EH (cell line): Measurements from ENCODE around the gene KRTAP4-9.
"Not testable (repeated sequence)": the region's sequence is repeated elsewhere in the genome, so short reads cannot be mapped to it uniquely, and the experiment has no call there.

ENCODE experiments used
- DNase-seq: peaks from one replicate; pipeline ENCODE4 v3.0.0-alpha.2; 2015; ENCODE audit warnings: low read depth

The KRTAP4-9 gene

DNA sequence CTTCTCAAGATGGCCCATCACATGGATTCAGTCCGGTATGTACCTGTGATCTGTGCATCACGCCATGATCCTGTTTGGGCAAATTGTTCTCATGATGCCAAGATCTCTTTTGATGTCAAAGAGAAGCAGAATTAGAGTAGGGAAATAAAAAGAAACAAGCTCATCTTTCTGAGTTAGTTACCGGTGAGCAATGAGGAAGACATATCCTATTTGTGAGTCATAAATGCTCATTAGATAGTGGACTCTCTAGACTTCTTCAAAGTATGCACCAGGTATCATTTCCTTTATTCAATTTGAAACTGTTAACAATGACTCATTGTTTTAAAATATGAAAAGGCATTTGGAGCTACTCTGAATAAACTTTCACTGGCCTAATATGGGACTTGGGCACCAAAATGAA is 26.8 kb downstream of the KRTAP4-9 start:
- peak; percentile 60 for DNase-seq

GRCh38 chr17:41133880-41134735 is 28.9 kb downstream of the KRTAP4-9 start:
- peak; percentile 47 for DNase-seq

GRCh38 chr17:41139865-41140264 is 34.7 kb downstream of the KRTAP4-9 start:
- not testable (repeated sequence) for DNase-seq

GRCh38 chr17:41140360-41141131 is 35.4 kb downstream of the KRTAP4-9 start, which contains the start of gene KRTAP4-6:
Gene KRTAP4-6, minus strand, starts transcription at chr17:41140544. Its CDS starts 57 bp downstream, at chr17:41140487.
- DNase-seq: peak; percentile 93

GRCh38 chr17:41141361-41141760 is 36.2 kb downstream of the KRTAP4-9 start:
- no peak for DNase-seq

- DNase-seq: no peak
Measured at GRCh38 chr17:41144846-41145245, 39.7 kb downstream of the KRTAP4-9 start.

DNA sequence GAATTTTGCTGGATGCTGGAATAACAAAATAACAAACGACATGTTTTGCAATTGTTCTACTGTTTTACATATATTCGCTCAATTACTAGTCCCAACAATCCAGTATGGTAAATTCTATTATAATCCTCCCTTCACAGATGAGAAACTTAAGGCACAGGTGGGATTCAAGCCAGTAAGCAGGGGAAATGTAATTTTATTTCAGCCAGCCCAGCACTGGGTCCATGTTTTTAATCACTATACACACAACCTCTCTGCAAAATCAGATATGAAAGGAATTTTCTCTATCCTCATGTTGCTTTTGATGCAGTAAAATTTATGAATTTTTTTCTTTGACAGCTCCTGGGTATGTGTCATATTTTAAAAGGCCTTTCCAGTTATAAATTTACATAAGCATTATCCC is 40.1 kb downstream of the KRTAP4-9 start:
- DNase-seq: no peak

- DNase-seq: no peak
Measured at GRCh38 chr17:41147531-41148204, 42.5 kb downstream of the KRTAP4-9 start.

DNA sequence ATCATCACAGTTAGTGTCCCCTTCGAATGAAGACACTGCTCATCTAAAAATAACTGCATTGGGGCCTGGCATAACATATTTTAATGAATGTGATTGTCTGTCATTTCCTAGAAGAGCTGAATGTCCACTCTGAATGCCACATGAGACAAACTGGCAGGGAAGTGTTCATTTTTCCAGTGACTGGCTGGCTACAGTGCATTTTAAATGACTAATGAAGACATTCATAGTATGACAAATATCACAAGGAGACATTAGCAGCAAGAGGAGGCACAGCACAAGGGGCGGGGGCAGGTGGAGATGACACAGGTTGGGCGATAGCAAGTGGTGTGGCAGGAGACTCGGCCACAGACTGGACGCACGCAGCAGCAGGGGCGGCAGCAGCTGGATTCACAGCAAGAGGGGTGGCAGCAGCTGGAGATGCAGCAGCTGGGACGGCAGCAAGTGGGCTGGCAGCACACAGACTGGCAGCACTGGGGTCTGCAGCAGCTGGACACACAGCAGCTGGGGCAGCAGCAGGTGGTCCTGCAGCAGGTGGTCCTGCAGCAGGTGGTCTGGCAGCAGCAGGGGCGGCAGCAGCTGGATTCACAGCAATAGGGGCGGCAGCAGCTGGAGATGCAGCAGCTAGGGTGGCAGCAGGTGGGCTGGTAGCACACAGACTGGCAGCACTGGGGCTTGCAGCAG is 43.9 kb downstream of the KRTAP4-9 start:
- not testable (repeated sequence) for DNase-seq

- no peak for DNase-seq
Measured at GRCh38 chr17:41149652-41149985, 44.4 kb downstream of the KRTAP4-9 start, which contains the start of gene KRTAP4-5. Gene KRTAP4-5, minus strand, starts transcription at chr17:41149825. Its CDS starts 58 bp downstream, at chr17:41149767.

DNA sequence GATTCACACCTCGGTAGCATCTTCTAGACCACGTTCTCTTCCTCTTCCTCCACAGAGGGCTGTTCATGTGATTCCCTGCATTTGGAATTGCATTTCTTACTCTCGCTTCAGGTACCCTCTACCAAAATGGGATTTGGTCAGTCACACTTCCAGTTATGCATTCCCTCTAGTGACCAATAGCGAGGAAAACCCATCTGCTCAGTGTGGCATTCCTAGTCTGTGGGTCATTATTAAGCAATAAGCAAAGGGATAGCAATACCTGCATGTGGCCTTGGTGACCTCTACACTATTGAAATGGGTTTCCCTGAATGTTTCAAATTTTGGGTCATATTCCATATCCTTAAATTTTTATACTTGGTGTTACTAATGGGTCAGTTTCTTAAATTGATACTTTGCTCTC is 44.8 kb downstream of the KRTAP4-9 start:
- DNase-seq: no peak

DNA sequence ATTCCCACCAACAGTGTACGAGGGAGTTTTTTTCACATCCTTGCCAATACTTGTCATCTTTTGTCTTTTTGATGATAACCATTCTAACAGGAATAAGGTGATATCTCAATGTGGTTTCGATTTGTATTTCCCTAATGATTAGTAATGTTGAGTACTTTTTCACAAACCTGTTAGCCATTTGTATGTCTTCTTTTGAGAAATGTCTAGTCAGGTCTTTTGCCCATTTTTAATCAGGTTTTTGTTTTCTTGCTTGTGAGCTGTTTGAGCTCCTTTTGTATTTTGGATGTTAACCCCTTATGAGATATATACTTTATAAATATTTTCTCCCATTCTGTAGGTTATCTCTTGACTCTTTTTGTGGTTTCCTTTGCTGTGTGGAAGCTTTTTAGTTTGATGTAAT is 46.3 kb downstream of the KRTAP4-9 start:
- no peak for DNase-seq

GRCh38 chr17:41153856-41154255 is 48.7 kb downstream of the KRTAP4-9 start:
- DNase-seq: no peak
